ENCODE data around the gene JARID2. TPM values are rescaled to one million over a fixed set of nuclear protein-coding genes. Genes with fewer than 3 reads are reported as not detected.

The JARID2 gene
- total RNA-seq, 1 donor from 2014 or later, result 12.5 TPM

GRCh38 chr6:15420959-15421438 lies 175.1 kb downstream of the JARID2 start:
- H3K36me3 Mint-ChIP-seq (ENCODE audit: unreplicated experiment), result peaks cover 24% of the 10 kb centered on the region

GRCh38 chr6:15421945-15422733 lies 176.3 kb downstream of the JARID2 start:
- no peaks in the 10 kb centered on the region for H3K27me3 Mint-ChIP-seq (ENCODE audit: unreplicated experiment)
- no peak overlapping the region for H3K4me3 Mint-ChIP-seq (ENCODE audit: unreplicated experiment)
- no peak for TF ChIP-seq CTCF (IDR thresholded peaks at IDR 0.05)
- no peaks in the 10 kb centered on the region for H3K4me1 Mint-ChIP-seq (ENCODE audit: unreplicated experiment)
- H3K27ac Mint-ChIP-seq (ENCODE audit: unreplicated experiment), result no peak overlapping the region
- no peak for DNase-seq (ENCODE audit: extremely low spot score, unreplicated experiment)
- peaks cover 15% of the 10 kb centered on the region for H3K9me3 Mint-ChIP-seq (ENCODE audit: unreplicated experiment)
- peaks cover 21% of the 10 kb centered on the region for H3K36me3 Mint-ChIP-seq (ENCODE audit: unreplicated experiment)

More at GRCh38 chr6:15420959-15421438, 175.1 kb downstream of the JARID2 start:
- Mint-ChIP-seq H3K27ac (ENCODE audit: unreplicated experiment) (no peak overlapping the region), H3K27me3 (ENCODE audit: unreplicated experiment) (no peaks in the 10 kb centered on the region), H3K9me3 (ENCODE audit: unreplicated experiment) (peaks cover 20% of the 10 kb centered on the region), H3K4me1 (ENCODE audit: unreplicated experiment) (no peaks in the 10 kb centered on the region), H3K4me3 (ENCODE audit: unreplicated experiment) (no peak overlapping the region)
- no peak for DNase-seq (ENCODE audit: extremely low spot score, unreplicated experiment)
- no peak for TF ChIP-seq CTCF (IDR thresholded peaks at IDR 0.05)

- Mint-ChIP-seq H3K9me3 (ENCODE audit: unreplicated experiment) (peaks cover 14% of the 10 kb centered on the region), H3K4me3 (ENCODE audit: unreplicated experiment) (no peak overlapping the region), H3K36me3 (ENCODE audit: unreplicated experiment) (peaks cover 15% of the 10 kb centered on the region), H3K27ac (ENCODE audit: unreplicated experiment) (no peak overlapping the region), H3K4me1 (ENCODE audit: unreplicated experiment) (peaks cover 4% of the 10 kb centered on the region), H3K27me3 (ENCODE audit: unreplicated experiment) (no peaks in the 10 kb centered on the region)
- DNase-seq (ENCODE audit: extremely low spot score, unreplicated experiment), result no peak
- TF ChIP-seq CTCF (IDR thresholded peaks at IDR 0.05), result no peak
These were observed 177.6 kb downstream of the JARID2 start for GRCh38 chr6:15423286-15423993.

GRCh38 chr6:15425947-15426346 lies 180.1 kb downstream of the JARID2 start:
- Mint-ChIP-seq H3K27me3 (ENCODE audit: unreplicated experiment) (no peaks in the 10 kb centered on the region), H3K4me3 (ENCODE audit: unreplicated experiment) (no peak overlapping the region), H3K27ac (ENCODE audit: unreplicated experiment) (no peak overlapping the region), H3K36me3 (ENCODE audit: unreplicated experiment) (peaks cover 2% of the 10 kb centered on the region), H3K9me3 (ENCODE audit: unreplicated experiment) (peaks cover 3% of the 10 kb centered on the region), H3K4me1 (ENCODE audit: unreplicated experiment) (peaks cover 21% of the 10 kb centered on the region)
- TF ChIP-seq CTCF (IDR thresholded peaks at IDR 0.05), result no peak
- DNase-seq (ENCODE audit: extremely low spot score, unreplicated experiment), result no peak

GRCh38 chr6:15426395-15426794 lies 180.5 kb downstream of the JARID2 start:
- DNase-seq (ENCODE audit: extremely low spot score, unreplicated experiment), result no peak
- TF ChIP-seq CTCF (IDR thresholded peaks at IDR 0.05), result no peak
- Mint-ChIP-seq H3K27ac (ENCODE audit: unreplicated experiment) (no peak overlapping the region), H3K4me1 (ENCODE audit: unreplicated experiment) (peaks cover 23% of the 10 kb centered on the region), H3K36me3 (ENCODE audit: unreplicated experiment) (no peaks in the 10 kb centered on the region), H3K27me3 (ENCODE audit: unreplicated experiment) (no peaks in the 10 kb centered on the region), H3K9me3 (ENCODE audit: unreplicated experiment) (no peaks in the 10 kb centered on the region), H3K4me3 (ENCODE audit: unreplicated experiment) (no peak overlapping the region)

All from osteocyte (in vitro differentiated cells).